ENCODE data around the gene ASB11. TPM values are rescaled to one million over a fixed set of nuclear protein-coding genes. Genes with fewer than 3 reads are reported as not detected.

ASB11 gene
- total RNA-seq, 1 donor from 2014 or later = not detected

GRCh38 chrX:15240414-15240813, 75.0 kb downstream of the ASB11 start:
- Histone ChIP-seq H3K4me3 (no peak overlapping the region), H3K27me3 (no peaks in the 10 kb centered on the region), H2AFZ (replicated peaks) (no peak overlapping the region), H3K9ac (no peak overlapping the region), H3K9me3 (ENCODE audit: low read depth) (no peaks in the 10 kb centered on the region), H3K79me2 (ENCODE audit: low read depth) (no peaks in the 10 kb centered on the region), H3K27ac (no peak overlapping the region), H3K4me1 (no peaks in the 10 kb centered on the region), H4K20me1 (ENCODE audit: low read depth) (no peaks in the 10 kb centered on the region), H3K4me2 (no peak overlapping the region), H3K36me3 (no peaks in the 10 kb centered on the region), H3F3A (ENCODE audit: low read depth) (no peaks in the 10 kb centered on the region)
- H3K4me3 Mint-ChIP-seq = no peak overlapping the region
- H3K27ac Mint-ChIP-seq = no peak overlapping the region
- H3K4me1 Mint-ChIP-seq = no peaks in the 10 kb centered on the region
- no peaks in the 10 kb centered on the region for H3K36me3 Mint-ChIP-seq
- no peak for DNase-seq (ENCODE audit: low spot score)
- no peak for TF ChIP-seq EZH2 (IDR thresholded peaks at IDR 0.05)
- TF ChIP-seq, protein P1, sequence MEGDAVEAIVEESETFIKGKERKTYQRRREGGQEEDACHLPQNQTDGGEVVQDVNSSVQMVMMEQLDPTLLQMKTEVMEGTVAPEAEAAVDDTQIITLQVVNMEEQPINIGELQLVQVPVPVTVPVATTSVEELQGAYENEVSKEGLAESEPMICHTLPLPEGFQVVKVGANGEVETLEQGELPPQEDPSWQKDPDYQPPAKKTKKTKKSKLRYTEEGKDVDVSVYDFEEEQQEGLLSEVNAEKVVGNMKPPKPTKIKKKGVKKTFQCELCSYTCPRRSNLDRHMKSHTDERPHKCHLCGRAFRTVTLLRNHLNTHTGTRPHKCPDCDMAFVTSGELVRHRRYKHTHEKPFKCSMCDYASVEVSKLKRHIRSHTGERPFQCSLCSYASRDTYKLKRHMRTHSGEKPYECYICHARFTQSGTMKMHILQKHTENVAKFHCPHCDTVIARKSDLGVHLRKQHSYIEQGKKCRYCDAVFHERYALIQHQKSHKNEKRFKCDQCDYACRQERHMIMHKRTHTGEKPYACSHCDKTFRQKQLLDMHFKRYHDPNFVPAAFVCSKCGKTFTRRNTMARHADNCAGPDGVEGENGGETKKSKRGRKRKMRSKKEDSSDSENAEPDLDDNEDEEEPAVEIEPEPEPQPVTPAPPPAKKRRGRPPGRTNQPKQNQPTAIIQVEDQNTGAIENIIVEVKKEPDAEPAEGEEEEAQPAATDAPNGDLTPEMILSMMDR (IDR thresholded peaks at IDR 0.05) = no peak
- no peak for TF ChIP-seq EZH2phosphoT487 (IDR thresholded peaks at IDR 0.05)
- H3K27me3 Mint-ChIP-seq (ENCODE audit: insufficient read depth, low read depth) = peaks cover 4% of the 10 kb centered on the region
- H3K9me3 Mint-ChIP-seq = no peaks in the 10 kb centered on the region

DNA sequence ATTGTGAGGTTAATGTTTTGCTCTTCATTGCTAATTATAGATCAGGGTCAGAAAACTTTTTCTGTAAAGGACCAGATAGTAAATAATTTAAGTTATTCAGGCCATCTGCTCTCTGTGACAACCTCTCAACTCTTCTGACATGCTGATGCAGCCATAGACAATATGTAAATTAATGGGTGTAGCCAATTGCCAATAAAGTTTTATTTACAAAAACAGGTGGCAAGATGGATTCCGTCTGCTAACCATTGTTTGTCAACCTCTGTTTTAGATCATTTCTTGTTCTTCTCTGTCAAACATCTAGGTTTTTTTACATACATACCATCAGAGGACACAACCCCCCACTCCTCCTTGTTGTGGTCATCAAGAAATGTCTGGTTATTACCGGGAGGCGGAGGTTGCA, 79.3 kb downstream of the ASB11 start:
- Histone ChIP-seq H3K4me1 (no peaks in the 10 kb centered on the region), H3K36me3 (no peaks in the 10 kb centered on the region), H3K4me2 (no peak overlapping the region), H3K79me2 (ENCODE audit: low read depth) (no peaks in the 10 kb centered on the region), H3K9ac (no peak overlapping the region), H3F3A (ENCODE audit: low read depth) (no peaks in the 10 kb centered on the region), H4K20me1 (ENCODE audit: low read depth) (no peaks in the 10 kb centered on the region), H3K9me3 (ENCODE audit: low read depth) (no peaks in the 10 kb centered on the region), H3K27me3 (no peaks in the 10 kb centered on the region), H2AFZ (replicated peaks) (no peak overlapping the region), H3K27ac (no peak overlapping the region), H3K4me3 (no peak overlapping the region)
- Mint-ChIP-seq H3K27ac (no peak overlapping the region), H3K36me3 (no peaks in the 10 kb centered on the region), H3K4me3 (no peak overlapping the region), H3K4me1 (no peaks in the 10 kb centered on the region), H3K27me3 (ENCODE audit: insufficient read depth, low read depth) (peaks cover 4% of the 10 kb centered on the region), H3K9me3 (peaks cover 2% of the 10 kb centered on the region)
- DNase-seq (ENCODE audit: low spot score) = no peak
- TF ChIP-seq, protein P1 (IDR thresholded peaks at IDR 0.05) = no peak
- no peak for TF ChIP-seq EZH2phosphoT487 (IDR thresholded peaks at IDR 0.05)
- no peak for TF ChIP-seq EZH2 (IDR thresholded peaks at IDR 0.05)

DNA sequence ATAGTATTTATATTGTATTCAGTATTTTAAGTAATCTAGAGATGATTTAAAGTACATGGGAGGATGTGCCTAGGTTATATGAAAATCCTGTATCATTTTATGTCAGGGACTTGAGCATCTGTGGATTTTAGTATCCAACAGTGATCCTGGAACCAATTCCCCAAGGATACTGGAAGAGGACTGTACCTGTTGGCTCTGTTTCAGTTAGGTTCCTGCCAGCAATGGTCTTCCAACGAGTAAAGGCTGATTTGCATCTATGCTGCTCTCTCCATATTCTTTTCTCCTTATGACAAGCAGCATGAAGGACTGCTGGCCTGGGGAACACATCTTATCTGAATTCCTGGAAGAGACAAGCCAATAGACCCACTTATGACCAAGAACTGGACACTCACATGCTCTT, 80.4 kb downstream of the ASB11 start:
- H3F3A ChIP-seq (ENCODE audit: low read depth) = no peaks in the 10 kb centered on the region
- no peaks in the 10 kb centered on the region for H3K4me1 Mint-ChIP-seq
- DNase-seq (ENCODE audit: low spot score) = no peak
- H3K4me1 ChIP-seq = no peaks in the 10 kb centered on the region
- no peak overlapping the region for H3K4me3 Mint-ChIP-seq
- no peak for TF ChIP-seq EZH2 (IDR thresholded peaks at IDR 0.05)
- TF ChIP-seq, protein P1 (IDR thresholded peaks at IDR 0.05) = no peak
- TF ChIP-seq EZH2phosphoT487 (IDR thresholded peaks at IDR 0.05) = no peak
- peaks cover 2% of the 10 kb centered on the region for H3K27me3 Mint-ChIP-seq (ENCODE audit: insufficient read depth, low read depth)
- no peak overlapping the region for H3K27ac Mint-ChIP-seq
- H3K9me3 Mint-ChIP-seq = peaks cover 2% of the 10 kb centered on the region
- H3K4me3 ChIP-seq = no peak overlapping the region
- H3K27ac ChIP-seq = no peak overlapping the region
- no peaks in the 10 kb centered on the region for H3K9me3 ChIP-seq (ENCODE audit: low read depth)
- H4K20me1 ChIP-seq (ENCODE audit: low read depth) = no peaks in the 10 kb centered on the region
- no peak overlapping the region for H3K4me2 ChIP-seq
- H3K36me3 Mint-ChIP-seq = no peaks in the 10 kb centered on the region
- H3K9ac ChIP-seq = no peak overlapping the region
- no peaks in the 10 kb centered on the region for H3K27me3 ChIP-seq
- no peaks in the 10 kb centered on the region for H3K36me3 ChIP-seq
- H3K79me2 ChIP-seq (ENCODE audit: low read depth) = no peaks in the 10 kb centered on the region
- no peak overlapping the region for H2AFZ ChIP-seq (replicated peaks)
